ENCODE results near the gene RYR3.

The RYR3 gene

GRCh38 chr15:33846142-33846541, 535.4 kb downstream of the RYR3 start:
- in situ Hi-C loops (cut with HindIII; ENCODE audit: low sequenced_read_pairs) = no loop called here
- no peak for DNase-seq (ENCODE audit: low read depth)
- no peak overlapping the region for H3K4me3 ChIP-seq (ENCODE audit: low read depth, low read length)
- no peak for TF ChIP-seq CTCF (IDR thresholded peaks at IDR 0.05; ENCODE audit: low read depth, low read length, missing control alignments)

- DNase-seq (ENCODE audit: low read depth) = no peak
- TF ChIP-seq CTCF (IDR thresholded peaks at IDR 0.05; ENCODE audit: low read depth, low read length, missing control alignments) = no peak
- in situ Hi-C loops (cut with HindIII; ENCODE audit: low sequenced_read_pairs) = no loop called here
- H3K4me3 ChIP-seq (ENCODE audit: low read depth, low read length) = no peak overlapping the region
Measured at GRCh38 chr15:33846862-33847261, 536.1 kb downstream of the RYR3 start.

- no peak for TF ChIP-seq CTCF (IDR thresholded peaks at IDR 0.05; ENCODE audit: low read depth, low read length, missing control alignments)
- no peak overlapping the region for H3K4me3 ChIP-seq (ENCODE audit: low read depth, low read length)
- in situ Hi-C loops (cut with HindIII; ENCODE audit: low sequenced_read_pairs) = no loop called here
- DNase-seq (ENCODE audit: low read depth) = no peak
Measured at GRCh38 chr15:33848011-33848410, 537.2 kb downstream of the RYR3 start.

- DNase-seq (ENCODE audit: low read depth) = no peak
- TF ChIP-seq CTCF (IDR thresholded peaks at IDR 0.05; ENCODE audit: low read depth, low read length, missing control alignments) = no peak
- in situ Hi-C loops (cut with HindIII; ENCODE audit: low sequenced_read_pairs) = no loop called here
- no peak overlapping the region for H3K4me3 ChIP-seq (ENCODE audit: low read depth, low read length)
Measured at GRCh38 chr15:33851079-33851478, 540.3 kb downstream of the RYR3 start.

- TF ChIP-seq CTCF (IDR thresholded peaks at IDR 0.05; ENCODE audit: low read depth, low read length, missing control alignments) = no peak
- in situ Hi-C loops (cut with HindIII; ENCODE audit: low sequenced_read_pairs) = no loop called here
Measured at GRCh38 chr15:33852094-33852493, 541.3 kb downstream of the RYR3 start.

GRCh38 chr15:33852570-33852969, 541.8 kb downstream of the RYR3 start:
- in situ Hi-C loops (cut with HindIII; ENCODE audit: low sequenced_read_pairs) = no loop called here
- TF ChIP-seq CTCF (IDR thresholded peaks at IDR 0.05; ENCODE audit: low read depth, low read length, missing control alignments) = no peak
- peak; percentile 1 for DNase-seq (ENCODE audit: low read depth)
- H3K4me3 ChIP-seq (ENCODE audit: low read depth, low read length) = no peak overlapping the region

More at GRCh38 chr15:33852094-33852493, 541.3 kb downstream of the RYR3 start:
- DNase-seq (ENCODE audit: low read depth) = no peak
- no peak overlapping the region for H3K4me3 ChIP-seq (ENCODE audit: low read depth, low read length)

GRCh38 chr15:33857726-33858125, 547.0 kb downstream of the RYR3 start:
- TF ChIP-seq CTCF (IDR thresholded peaks at IDR 0.05; ENCODE audit: low read depth, low read length, missing control alignments) = no peak
- no peak for DNase-seq (ENCODE audit: low read depth)
- H3K4me3 ChIP-seq (ENCODE audit: low read depth, low read length) = no peak overlapping the region
- in situ Hi-C loops (cut with HindIII; ENCODE audit: low sequenced_read_pairs) = no loop called here

Measured in astrocyte of the cerebellum (primary cell).